Testis (tissue), 2 donors: ENCODE data around the gene SECISBP2L.

Experiments
- CTCF ChIP-seq, 3 experiments: fragments of 450-650 bp in 2 of 3; fragments of 200-600 bp in 1 of 3; sonication (generic) in 1 of 3; IDR thresholded peaks; one replicate each; pipeline ENCODE4 v1.5.1; 2016 to 2019; ENCODE audit warnings: antibody characterized with exemption in 3 of 3, mild to moderate bottlenecking in 2 of 3, moderate library complexity in 1 of 3
- POLR2A ChIP-seq: fragments of 450-650 bp; IDR thresholded peaks from one replicate; pipeline ENCODE4 v1.6.1; 2017; ENCODE audit warnings: antibody characterized with exemption, mild to moderate bottlenecking, moderate library complexity

GRCh38 chr15:48945386-48945785 lies 100.9 kb downstream of the SECISBP2L start:
- TF ChIP-seq CTCF (IDR thresholded peaks at IDR 0.05) (no peak), POLR2A (no peak)
